A172 (cell line): ENCODE data around the gene RPLP2. TPM values are rescaled to one million over a fixed set of nuclear protein-coding genes. Genes with fewer than 3 reads are reported as not detected.

Experiments used
- total RNA-seq: library from RNA; depleted of rRNA; stranded (reverse); fragments of >200 nt; shearing (Covaris generic); gene quantifications from 2 replicates; pipeline ENCODE4 v1.2.3, GENCODE V29; 2014; rRNA removed

Gene RPLP2
- total RNA-seq, 1 experiment from 2014 or later, result 585 TPM

Other genes starting within 250 kb of the RPLP2 start
- 2.4 and 4.4 TPM in 2 replicates for gene LMNTD2, start 249.2 kb upstream of the RPLP2 start, total RNA-seq
- gene RASSF7, start 249.0 kb upstream of the RPLP2 start, total RNA-seq, result 24.9 and 43.9 TPM in 2 replicates
- 12.8 and 14.9 TPM in 2 replicates for gene PHRF1, start 233.5 kb upstream of the RPLP2 start, total RNA-seq
- 6.4 and 12.0 TPM in 2 replicates for gene IRF7, start 194.0 kb upstream of the RPLP2 start, total RNA-seq
- not detected in 2 replicates for gene CDHR5, start 185.0 kb upstream of the RPLP2 start, total RNA-seq
- not detected in 2 replicates for gene SCT, start 182.8 kb upstream of the RPLP2 start, total RNA-seq
- not detected in 2 replicates for gene DRD4, start 172.7 kb upstream of the RPLP2 start, total RNA-seq
- 12.8 and 20.2 TPM in 2 replicates for gene DEAF1, start 114.7 kb upstream of the RPLP2 start, total RNA-seq
- 17.1 and 17.9 TPM in 2 replicates for gene TMEM80, start 114.2 kb upstream of the RPLP2 start, total RNA-seq
- 64.9 and 108 TPM in 2 replicates for gene EPS8L2, start 103.7 kb upstream of the RPLP2 start, total RNA-seq
- 417 and 483 TPM in 2 replicates for gene TALDO1, start 62.5 kb upstream of the RPLP2 start, total RNA-seq
- gene GATD1, start 32.5 kb upstream of the RPLP2 start, total RNA-seq, result 33.7 and 42.7 TPM in 2 replicates
- gene CEND1, start 19.9 kb upstream of the RPLP2 start, total RNA-seq, result not detected in 2 replicates
- 43.7 and 46.5 TPM in 2 replicates for gene SLC25A22, start 11.7 kb upstream of the RPLP2 start, total RNA-seq
- gene PIDD1, start 4.7 kb upstream of the RPLP2 start, total RNA-seq, result 5.7 and 6.0 TPM in 2 replicates
- gene PNPLA2, start 8.9 kb downstream of the RPLP2 start, total RNA-seq, result 17.0 and 33.8 TPM in 2 replicates
- gene CRACR2B, start 18.0 kb downstream of the RPLP2 start, total RNA-seq, result not detected in 2 replicates
- gene CD151, start 23.0 kb downstream of the RPLP2 start, total RNA-seq, result 892 and 998 TPM in 2 replicates
- 132 and 157 TPM in 2 replicates for gene POLR2L, start 32.6 kb downstream of the RPLP2 start, total RNA-seq
- gene TSPAN4, start 32.9 kb downstream of the RPLP2 start, total RNA-seq, result 195 and 210 TPM in 2 replicates
- gene CHID1, start 100.8 kb downstream of the RPLP2 start, total RNA-seq, result 54.5 and 66.7 TPM in 2 replicates
- gene AP2A2, start 115.9 kb downstream of the RPLP2 start, total RNA-seq, result 27.8 and 29.4 TPM in 2 replicates
- gene MUC6, start 226.8 kb downstream of the RPLP2 start, total RNA-seq, result not detected in 2 replicates